Right lobe of liver (tissue), 4 donors: ENCODE measurements around the gene WASF3.
A peak's percentile ranks its signal among the peaks of the same experiment; 100 is the strongest.

Experiments used
- POLR2A ChIP-seq: fragments of 450-650 bp; IDR thresholded peaks from one replicate; pipeline ENCODE4 v1.6.1; 2017; ENCODE audit warnings: antibody characterized with exemption, mild to moderate bottlenecking
- TF ChIP-seq, protein P1 (sequence below), 4 donors: fragments of 200-600 bp in 3 of 4; fragments of 450-650 bp in 1 of 4; IDR thresholded peaks; one replicate each; pipeline versions ENCODE4 v1.5.1 to v1.8.0; 2016 to 2022; ENCODE audit warnings: antibody characterized with exemption in 4 of 4, mild to moderate bottlenecking in 2 of 4
- donor health status: DM: no; HTN: no; CAD: no.
- donor health status: DM: no; HTN: no; CAD: no.
- donor health status: DM: no; HTN: yes; CAD: no.

DNA sequence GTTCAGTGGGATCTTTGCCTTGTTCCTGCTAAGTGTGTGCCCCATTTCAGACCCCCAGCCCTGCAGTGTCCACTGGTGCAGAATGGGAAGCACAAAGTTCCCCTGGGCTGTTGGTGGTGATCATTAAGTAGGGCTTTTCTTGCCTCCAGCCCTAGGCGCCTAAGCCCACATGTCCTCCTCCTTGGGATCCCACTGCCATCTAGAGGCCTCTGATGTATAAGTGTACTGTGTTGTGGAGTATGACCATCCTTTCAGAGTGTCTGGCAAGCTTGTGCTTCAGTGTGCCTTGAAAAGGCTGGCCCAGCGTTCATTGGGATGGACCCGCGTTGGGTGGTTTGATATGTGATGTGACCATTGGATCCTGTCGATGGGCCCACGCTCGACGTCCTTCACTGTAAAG, 71.2 kb downstream of the WASF3 start:
- TF ChIP-seq, protein P1, sequence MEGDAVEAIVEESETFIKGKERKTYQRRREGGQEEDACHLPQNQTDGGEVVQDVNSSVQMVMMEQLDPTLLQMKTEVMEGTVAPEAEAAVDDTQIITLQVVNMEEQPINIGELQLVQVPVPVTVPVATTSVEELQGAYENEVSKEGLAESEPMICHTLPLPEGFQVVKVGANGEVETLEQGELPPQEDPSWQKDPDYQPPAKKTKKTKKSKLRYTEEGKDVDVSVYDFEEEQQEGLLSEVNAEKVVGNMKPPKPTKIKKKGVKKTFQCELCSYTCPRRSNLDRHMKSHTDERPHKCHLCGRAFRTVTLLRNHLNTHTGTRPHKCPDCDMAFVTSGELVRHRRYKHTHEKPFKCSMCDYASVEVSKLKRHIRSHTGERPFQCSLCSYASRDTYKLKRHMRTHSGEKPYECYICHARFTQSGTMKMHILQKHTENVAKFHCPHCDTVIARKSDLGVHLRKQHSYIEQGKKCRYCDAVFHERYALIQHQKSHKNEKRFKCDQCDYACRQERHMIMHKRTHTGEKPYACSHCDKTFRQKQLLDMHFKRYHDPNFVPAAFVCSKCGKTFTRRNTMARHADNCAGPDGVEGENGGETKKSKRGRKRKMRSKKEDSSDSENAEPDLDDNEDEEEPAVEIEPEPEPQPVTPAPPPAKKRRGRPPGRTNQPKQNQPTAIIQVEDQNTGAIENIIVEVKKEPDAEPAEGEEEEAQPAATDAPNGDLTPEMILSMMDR (IDR thresholded peaks at IDR 0.05) = peak in 3 of 4 donors; percentile 8 to 23 (median 10)
- TF ChIP-seq POLR2A = no peak
